Measurements from ENCODE around the gene UNC45A.
"Not testable (repeated sequence)": the region's sequence is repeated elsewhere in the genome, so short reads cannot be mapped to it uniquely, and the experiment has no call there.

UNC45A gene, protein sequence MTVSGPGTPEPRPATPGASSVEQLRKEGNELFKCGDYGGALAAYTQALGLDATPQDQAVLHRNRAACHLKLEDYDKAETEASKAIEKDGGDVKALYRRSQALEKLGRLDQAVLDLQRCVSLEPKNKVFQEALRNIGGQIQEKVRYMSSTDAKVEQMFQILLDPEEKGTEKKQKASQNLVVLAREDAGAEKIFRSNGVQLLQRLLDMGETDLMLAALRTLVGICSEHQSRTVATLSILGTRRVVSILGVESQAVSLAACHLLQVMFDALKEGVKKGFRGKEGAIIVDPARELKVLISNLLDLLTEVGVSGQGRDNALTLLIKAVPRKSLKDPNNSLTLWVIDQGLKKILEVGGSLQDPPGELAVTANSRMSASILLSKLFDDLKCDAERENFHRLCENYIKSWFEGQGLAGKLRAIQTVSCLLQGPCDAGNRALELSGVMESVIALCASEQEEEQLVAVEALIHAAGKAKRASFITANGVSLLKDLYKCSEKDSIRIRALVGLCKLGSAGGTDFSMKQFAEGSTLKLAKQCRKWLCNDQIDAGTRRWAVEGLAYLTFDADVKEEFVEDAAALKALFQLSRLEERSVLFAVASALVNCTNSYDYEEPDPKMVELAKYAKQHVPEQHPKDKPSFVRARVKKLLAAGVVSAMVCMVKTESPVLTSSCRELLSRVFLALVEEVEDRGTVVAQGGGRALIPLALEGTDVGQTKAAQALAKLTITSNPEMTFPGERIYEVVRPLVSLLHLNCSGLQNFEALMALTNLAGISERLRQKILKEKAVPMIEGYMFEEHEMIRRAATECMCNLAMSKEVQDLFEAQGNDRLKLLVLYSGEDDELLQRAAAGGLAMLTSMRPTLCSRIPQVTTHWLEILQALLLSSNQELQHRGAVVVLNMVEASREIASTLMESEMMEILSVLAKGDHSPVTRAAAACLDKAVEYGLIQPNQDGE

DNA sequence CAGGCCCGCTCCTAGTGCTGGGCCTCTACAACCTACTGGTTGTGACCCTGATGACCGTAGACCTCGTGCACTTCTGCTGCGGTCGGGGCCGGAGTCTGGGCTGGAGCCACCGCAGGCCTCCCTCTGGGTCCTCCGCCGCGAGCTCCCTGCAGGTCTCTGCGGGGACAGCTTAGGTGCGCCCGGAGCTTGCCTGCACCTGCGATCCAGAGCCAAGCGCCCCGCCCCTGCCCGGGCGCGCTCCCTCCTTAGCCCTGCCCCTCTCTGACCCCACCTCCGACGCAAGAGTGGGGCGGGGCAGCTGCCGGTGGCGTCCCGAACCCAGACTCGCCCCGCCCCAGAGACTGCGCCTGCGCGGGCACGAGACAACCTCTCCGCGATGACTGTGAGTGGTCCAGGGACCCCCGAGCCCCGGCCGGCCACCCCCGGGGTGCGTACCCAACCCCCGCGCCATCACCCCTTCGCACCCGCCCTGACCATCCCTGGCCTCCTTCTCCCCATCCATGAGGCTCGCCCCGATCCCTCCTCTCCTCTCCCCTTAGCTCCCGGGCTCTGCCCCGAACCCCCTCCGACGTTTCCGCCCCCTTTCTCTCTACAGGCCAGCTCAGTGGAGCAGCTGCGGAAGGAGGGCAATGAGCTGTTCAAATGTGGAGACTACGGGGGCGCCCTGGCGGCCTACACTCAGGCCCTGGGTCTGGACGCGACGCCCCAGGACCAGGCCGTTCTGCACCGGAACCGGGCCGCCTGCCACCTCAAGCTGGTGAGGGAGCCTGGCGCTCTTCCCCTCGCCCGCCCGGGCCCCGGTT lies at the start of gene UNC45A:
TSS of gene UNC45A (plus strand) at position 337 of the 803 bp plus-strand sequence. CDS start at position 377, 40 bp downstream.
- no peak for DNase-seq (ENCODE audit: low read depth)

DNA sequence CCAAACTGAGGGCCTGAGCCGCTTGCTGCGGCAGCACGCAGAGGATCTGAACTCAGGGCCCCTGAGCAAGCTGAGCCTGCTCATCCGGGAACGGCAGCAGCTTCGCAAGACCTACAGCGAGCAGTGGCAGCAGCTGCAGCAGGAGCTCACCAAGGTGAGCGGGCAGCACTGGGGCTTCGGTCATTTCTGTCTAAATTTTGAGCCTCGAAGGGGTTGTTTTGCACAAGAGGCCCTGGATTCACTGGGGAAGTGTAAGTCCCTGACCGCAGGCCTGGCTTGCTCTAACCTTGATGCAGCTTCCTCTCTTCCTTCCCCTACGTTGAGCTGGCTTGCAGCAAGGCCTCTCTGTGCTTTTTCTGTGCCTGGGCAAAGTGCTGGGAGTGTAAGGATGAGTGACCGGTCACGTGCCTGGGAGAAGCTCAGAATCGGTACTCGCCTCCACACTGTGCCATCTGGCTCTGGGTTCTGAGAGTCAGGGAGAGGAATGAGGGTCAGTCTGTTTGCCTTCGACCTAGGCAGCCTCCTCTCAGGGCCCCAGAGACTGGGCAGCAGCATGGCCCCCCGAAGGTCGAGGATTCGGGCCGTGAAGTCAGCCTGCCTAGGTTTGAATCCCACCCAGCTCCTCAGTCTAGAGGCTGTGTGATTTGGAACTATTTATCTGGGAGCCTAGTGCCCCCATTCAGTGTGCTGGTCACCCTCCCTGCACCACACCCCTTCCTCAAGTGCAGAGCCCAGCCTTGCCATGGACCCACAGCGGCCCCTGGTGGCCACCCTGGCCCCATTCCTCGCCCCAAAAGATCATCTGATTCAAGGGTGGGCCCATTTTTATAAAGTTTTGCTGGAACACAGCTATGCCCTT lies 49.4 kb upstream of the UNC45A start:
- no peak for DNase-seq (ENCODE audit: low read depth)

GRCh38 chr15:90886291-90886614 lies 48.8 kb upstream of the UNC45A start:
- DNase-seq (ENCODE audit: low read depth) = no peak

DNA sequence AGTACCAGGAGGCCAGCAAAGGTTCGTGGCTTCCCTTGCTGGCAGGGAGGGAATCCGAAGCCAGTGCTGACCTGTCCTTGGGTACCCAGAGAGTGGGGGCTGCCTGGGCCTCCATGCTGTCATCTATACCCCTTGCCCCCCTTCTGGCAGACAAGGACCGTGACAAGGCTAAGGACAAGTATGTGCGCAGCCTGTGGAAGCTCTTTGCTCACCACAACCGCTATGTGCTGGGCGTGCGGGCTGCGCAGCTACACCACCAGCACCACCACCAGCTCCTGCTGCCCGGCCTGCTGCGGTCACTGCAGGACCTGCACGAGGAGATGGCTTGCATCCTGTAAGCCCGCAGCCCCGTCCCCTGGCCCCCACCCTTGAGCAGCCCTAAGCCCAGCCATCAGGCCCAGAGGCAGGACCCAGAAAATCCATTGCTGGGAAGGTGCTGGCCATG lies 48.0 kb upstream of the UNC45A start:
- DNase-seq (ENCODE audit: low read depth) = no peak

DNA sequence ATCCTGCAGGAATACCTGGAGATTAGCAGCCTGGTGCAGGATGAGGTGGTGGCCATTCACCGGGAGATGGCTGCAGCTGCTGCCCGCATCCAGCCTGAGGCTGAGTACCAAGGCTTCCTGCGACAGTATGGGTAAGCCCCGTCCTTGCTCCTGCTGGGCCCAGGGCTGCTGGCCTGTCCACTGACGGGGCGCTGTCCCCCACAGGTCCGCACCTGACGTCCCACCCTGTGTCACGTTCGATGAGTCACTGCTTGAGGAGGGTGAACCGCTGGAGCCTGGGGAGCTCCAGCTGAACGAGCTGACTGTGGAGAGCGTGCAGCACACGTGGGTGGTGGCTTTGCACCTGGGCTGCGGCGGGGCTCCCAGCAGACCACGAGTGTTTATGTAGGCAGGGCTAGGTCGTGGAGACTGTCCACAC lies 45.8 kb upstream of the UNC45A start:
- DNase-seq (ENCODE audit: low read depth) = no peak

GRCh38 chr15:90889736-90890456 lies 45.2 kb upstream of the UNC45A start:
- no peak for DNase-seq (ENCODE audit: low read depth)

GRCh38 chr15:90890839-90891238 lies 44.2 kb upstream of the UNC45A start:
- DNase-seq (ENCODE audit: low read depth) = no peak

DNA sequence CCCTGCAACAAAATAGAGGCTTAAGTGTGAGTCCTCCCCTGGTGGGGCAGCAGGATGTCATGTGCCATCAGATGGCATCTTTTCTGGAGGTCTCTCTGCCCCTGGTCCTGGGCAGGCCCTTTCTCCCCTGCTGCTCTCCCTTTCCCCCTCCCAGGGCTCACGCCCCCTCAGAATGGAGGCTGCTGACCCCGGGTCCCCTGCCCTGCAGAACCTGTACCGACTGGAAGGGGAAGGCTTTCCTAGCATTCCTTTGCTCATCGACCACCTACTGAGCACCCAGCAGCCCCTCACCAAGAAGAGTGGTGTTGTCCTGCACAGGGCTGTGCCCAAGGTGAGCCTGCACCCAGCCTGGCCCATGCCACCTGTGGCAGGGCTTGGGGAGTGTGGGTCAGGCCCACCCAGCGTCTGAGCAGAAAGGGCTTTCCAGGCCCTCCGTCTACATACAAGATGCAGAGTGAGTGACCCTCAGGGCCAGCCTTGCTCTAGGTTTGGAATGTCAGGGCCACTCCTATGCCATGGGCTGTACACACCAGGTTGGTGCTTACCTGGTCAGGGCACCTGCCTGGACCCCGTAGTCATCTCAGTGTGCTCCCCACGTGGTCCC lies 43.6 kb upstream of the UNC45A start:
- DNase-seq (ENCODE audit: low read depth) = no peak

- DNase-seq (ENCODE audit: low read depth) = no peak
These were observed 43.1 kb upstream of the UNC45A start for GRCh38 chr15:90892023-90892422.

DNA sequence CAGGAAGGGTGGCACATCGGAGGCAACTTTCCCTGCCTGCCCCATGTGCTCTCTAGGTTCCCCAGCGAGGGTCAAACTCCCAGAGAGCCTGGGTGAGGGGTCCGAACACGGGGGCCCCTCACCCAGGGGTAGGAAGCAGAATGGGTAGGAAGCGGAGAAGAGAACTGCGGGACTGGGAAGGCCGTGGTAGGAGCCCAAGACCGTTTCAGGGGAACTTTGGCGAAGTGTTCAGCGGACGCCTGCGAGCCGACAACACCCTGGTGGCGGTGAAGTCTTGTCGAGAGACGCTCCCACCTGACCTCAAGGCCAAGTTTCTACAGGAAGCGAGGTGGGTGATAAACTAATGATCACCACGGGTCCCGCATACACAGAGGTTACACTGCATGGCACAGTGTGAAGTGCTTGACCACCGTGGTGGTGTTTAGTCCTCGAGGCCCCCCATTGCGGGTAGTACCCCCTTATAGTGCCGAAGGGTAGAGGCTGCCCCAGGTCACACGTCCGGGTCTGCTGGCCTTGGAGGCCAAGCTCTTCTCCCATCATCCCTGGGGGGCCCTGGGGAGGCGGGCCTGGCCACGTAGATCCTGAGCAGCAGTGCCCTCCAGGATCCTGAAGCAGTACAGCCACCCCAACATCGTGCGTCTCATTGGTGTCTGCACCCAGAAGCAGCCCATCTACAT lies 42.4 kb upstream of the UNC45A start:
- DNase-seq (ENCODE audit: low read depth) = no peak

DNA sequence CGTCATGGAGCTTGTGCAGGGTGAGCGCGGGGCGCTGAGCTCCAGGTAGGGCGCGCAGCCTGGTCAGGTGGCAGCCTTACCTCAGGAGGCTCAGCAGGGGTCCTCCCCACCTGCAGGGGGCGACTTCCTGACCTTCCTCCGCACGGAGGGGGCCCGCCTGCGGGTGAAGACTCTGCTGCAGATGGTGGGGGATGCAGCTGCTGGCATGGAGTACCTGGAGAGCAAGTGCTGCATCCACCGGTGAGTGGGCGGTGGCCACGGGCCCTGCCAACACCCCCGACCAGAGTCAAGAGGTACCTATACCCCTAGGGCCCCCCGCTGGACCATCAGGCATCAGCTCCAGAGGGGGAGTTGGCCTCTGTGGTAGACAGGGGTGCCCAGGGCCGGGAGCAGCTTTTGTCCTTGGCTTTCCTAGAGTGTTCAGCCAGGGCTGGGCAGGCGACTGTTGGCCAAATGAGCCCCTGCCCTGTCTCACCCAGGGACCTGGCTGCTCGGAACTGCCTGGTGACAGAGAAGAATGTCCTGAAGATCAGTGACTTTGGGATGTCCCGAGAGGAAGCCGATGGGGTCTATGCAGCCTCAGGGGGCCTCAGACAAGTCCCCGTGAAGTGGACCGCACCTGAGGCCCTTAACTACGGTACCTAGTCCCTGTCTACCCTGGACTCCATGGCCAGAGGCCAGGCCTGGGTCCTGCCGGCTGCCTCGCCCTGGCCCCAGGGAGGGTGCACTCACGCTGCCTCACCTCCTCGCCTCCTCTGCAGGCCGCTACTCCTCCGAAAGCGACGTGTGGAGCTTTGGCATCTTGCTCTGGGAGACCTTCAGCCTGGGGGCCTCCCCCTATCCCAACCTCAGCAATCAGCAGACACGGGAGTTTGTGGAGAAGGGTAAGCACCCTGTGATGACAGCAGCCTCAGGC lies 41.7 kb upstream of the UNC45A start:
- no peak for DNase-seq (ENCODE audit: low read depth)

GRCh38 chr15:90895571-90896117 lies 39.4 kb upstream of the UNC45A start:
- no peak for DNase-seq (ENCODE audit: low read depth)

GRCh38 chr15:90897131-90897655 lies 37.9 kb upstream of the UNC45A start:
- not testable (repeated sequence) for DNase-seq (ENCODE audit: low read depth)

- no peak for DNase-seq (ENCODE audit: low read depth)
These were observed 33.7 kb upstream of the UNC45A start for GRCh38 chr15:90901175-90902039.

DNA sequence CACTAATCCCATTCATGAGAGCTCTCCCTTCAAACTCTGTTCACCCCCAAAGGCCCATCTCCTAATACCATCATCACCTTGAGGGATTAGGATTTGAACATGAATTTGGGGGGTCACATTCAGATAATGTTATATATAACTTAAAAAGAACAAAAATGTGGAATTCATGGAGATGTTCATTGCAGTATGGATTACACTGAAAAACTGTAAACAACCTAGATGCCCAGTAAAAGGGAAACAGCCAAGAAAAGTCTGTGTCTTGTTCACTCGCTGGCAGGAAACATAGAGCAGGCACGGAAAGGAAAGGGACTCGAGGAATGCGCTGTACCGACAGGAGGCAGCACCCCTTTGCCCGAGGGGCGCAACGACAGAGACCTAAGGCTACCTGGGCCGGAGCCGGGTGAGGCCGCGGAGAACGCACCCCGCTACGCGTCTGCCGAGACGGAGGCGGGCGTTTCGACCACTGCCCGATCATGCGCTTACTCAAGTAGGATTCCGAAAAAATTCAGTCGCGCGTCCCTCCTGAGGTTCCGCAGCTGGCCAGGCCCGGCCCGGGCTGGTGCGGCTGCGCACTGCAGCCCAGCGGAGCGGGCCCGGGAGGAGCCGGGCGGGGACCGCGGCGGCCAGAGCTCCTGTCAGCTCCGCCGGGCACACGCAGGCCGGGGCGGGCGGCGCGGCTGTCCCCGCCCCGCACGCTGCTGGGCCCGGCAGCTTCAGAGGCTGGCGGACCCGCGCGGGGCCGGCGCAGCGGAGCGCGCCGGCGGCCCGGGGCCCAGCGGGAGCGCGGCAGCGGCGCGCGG lies 32.8 kb upstream of the UNC45A start:
- DNase-seq (ENCODE audit: low read depth) = peak; percentile 60

All from GM04504 (cell line).